Thoracic aorta (tissue), 2 donors: ENCODE data around the gene FILIP1. TPM values are rescaled to one million over a fixed set of nuclear protein-coding genes. Genes with fewer than 3 reads are reported as not detected.

Experiments used
- ATAC-seq: fragments of 150-250 bp; one replicate; pipeline ENCODE4 v1.8.0; 2017; ENCODE audit warnings: low read depth; ENCODE audit not compliant: insufficient number of reproducible peaks, low FRiP score
- DNase-seq: peaks from one replicate; pipeline ENCODE4 v3.0.0-alpha.2; 2020; ENCODE audit warnings: low spot score
- H3K27ac ChIP-seq, 2 donors: fragments of 200-600 bp; sonication (generic); 1 replicate in 1 of 2; 2 replicates in 1 of 2; pipeline ENCODE4 v1.5.1; 2016; ENCODE audit warnings: mild to moderate bottlenecking in 2 of 2, moderate library complexity in 2 of 2
- H3K27me3 ChIP-seq: fragments of 200-600 bp; sonication (generic); replicated peaks from 2 replicates; pipeline ENCODE4 v1.6.0; 2016; ENCODE audit warnings: mild to moderate bottlenecking; ENCODE audit not compliant: insufficient read depth
- H3K36me3 ChIP-seq: fragments of 200-600 bp; sonication (generic); one replicate; pipeline ENCODE4 v1.5.1; 2016
- H3K4me1 ChIP-seq, 2 donors: fragments of 200-600 bp; sonication (generic); 1 replicate in 1 of 2; 2 replicates in 1 of 2; pipeline versions ENCODE4 v1.5.1 to v1.6.0; 2016; ENCODE audit warnings: low read depth in 2 of 2, mild to moderate bottlenecking in 1 of 2; ENCODE audit not compliant: control insufficient read depth in 1 of 2
- H3K4me3 ChIP-seq: fragments of 200-600 bp; sonication (generic); 2 replicates; pipeline ENCODE4 v1.5.1; 2016; ENCODE audit warnings: mild to moderate bottlenecking
- H3K9me3 ChIP-seq: fragments of 200-600 bp; sonication (generic); 2 replicates; pipeline ENCODE4 v1.5.1; 2016
- CTCF ChIP-seq: fragments of 200-600 bp; sonication (generic); IDR thresholded peaks from one replicate; pipeline ENCODE4 v1.5.1; 2019; ENCODE audit warnings: antibody characterized with exemption
- total RNA-seq, 2 donors: library from RNA; depleted of rRNA; stranded (reverse); fragments of >200 nt; gene quantifications; one replicate each; pipeline versions ENCODE4 v1.1.0 to v1.2.3, GENCODE V29; 2016

FILIP1 gene
- total RNA-seq, 2 donors from 2014 or later = 23.4 to 43.8 TPM

- Histone ChIP-seq H3K4me3 (no peak overlapping the region), H3K27ac (no peak overlapping the region), H3K9me3 (no peaks in the 10 kb centered on the region), H3K4me1 (no peaks in the 10 kb centered on the region), H3K36me3 (peaks cover 3% of the 10 kb centered on the region), H3K27me3 (no peaks in the 10 kb centered on the region)
- no peak for ATAC-seq
- no peak for DNase-seq
- TF ChIP-seq CTCF = no peak
These were observed 236.1 kb downstream of the FILIP1 start for GRCh38 chr6:75257343-75258087.

DNA sequence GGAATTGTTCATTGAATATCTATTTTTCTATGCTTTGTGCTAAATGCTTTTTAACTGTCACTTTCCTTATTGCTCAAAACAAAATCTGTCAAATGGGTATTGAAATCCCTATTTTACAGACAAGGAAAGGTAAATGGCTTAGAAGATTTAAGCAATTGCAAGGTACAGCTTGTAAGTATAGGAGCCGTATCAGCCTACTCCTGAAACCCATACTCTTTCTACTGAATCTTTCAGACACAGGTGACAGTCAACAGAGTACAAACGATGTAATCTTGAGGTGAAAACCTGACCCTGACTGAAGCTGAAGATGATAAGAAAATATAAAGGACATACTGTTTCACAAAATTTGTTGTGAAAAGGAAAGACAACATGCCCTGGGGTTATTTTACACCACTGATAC, 243.0 kb downstream of the FILIP1 start:
- H3K4me1 ChIP-seq = no peaks in the 10 kb centered on the region
- DNase-seq (no peak), ATAC-seq (no peak)
- H3K27ac ChIP-seq = no peak overlapping the region
- H3K4me3 ChIP-seq = no peak overlapping the region
- H3K27me3 ChIP-seq = no peaks in the 10 kb centered on the region
- no peaks in the 10 kb centered on the region for H3K36me3 ChIP-seq
- no peak for TF ChIP-seq CTCF
- H3K9me3 ChIP-seq = no peaks in the 10 kb centered on the region

DNA sequence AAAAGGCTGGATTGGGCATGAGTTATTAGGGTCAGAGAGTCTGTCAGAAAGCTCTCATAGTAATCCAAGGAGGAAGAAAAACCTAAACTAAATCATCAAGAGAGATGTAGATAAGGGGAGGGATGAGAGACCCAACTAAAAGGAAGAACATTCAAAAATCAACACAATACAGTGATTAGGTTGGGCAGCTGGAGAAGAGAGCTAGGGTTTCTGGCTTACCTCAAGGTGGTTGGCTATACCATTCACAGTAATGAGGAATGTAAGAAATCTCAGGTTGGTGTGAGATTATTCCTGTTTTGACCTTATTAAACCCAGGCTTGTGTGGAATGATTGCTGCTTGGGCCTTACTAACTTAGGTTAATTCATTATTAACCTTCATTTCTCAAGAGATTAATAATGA, 243.8 kb downstream of the FILIP1 start:
- TF ChIP-seq CTCF = no peak
- no peak for DNase-seq
- ATAC-seq = no peak
- H3K4me1 ChIP-seq = peaks cover 0 to under 1% of the 10 kb centered on the region in 2 donors
- H3K4me3 ChIP-seq = no peak overlapping the region
- no peaks in the 10 kb centered on the region for H3K36me3 ChIP-seq
- H3K27me3 ChIP-seq = no peaks in the 10 kb centered on the region
- H3K27ac ChIP-seq = no peak overlapping the region
- H3K9me3 ChIP-seq = no peaks in the 10 kb centered on the region

DNA sequence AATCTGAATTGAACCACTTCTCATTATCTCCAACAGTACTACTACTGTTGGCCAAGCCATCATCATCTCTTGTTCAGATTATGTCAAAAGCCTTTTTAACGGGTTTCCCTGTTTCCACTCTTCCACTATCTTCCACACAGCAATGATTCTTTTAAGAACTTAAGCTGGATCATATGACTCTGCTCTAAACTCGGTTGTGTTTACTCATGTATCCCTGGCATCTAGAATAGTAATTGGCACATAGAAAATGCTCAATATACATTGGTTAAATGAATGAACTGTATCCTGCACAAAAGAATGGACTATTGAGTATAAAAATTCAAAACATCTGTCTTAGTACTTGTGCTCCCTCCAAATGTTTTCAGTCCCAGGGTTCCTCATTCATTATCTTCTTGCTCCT, 247.2 kb downstream of the FILIP1 start:
- Histone ChIP-seq H3K9me3 (no peaks in the 10 kb centered on the region), H3K27me3 (no peaks in the 10 kb centered on the region), H3K27ac (no peak overlapping the region), H3K4me3 (no peak overlapping the region), H3K36me3 (no peaks in the 10 kb centered on the region), H3K4me1 (peaks cover 13 to 15% of the 10 kb centered on the region in 2 donors)
- no peak for DNase-seq
- no peak for ATAC-seq
- no peak for TF ChIP-seq CTCF

DNA sequence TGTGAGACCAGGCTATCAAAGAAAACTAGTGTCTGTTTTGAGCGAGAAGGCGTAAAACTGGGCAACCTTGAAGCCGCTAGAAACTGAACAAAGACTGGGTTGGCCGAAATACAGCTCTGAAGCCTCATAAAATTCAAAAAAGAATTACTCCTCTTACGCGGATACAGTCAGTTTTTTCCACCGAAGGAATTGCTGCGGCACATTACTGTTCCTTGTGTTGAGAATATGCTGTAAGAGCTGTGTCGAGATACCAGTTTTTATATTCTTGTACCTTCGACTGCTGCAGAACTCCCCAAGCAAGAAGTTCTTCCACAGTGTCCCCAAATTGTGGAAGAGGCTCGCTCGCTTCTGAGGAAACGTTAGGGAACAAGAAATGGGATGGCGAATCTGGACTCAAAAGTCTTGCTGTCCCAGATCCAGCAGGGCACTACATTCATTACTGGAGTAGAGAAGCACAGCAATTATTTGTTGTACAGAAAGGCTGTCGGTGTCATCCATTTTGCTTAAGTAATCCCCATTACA, 249.5 kb downstream of the FILIP1 start:
- ATAC-seq (peak; percentile 21), DNase-seq (no peak)
- no peak for TF ChIP-seq CTCF
- peak overlapping the region; percentile 81 for H3K4me3 ChIP-seq
- no peaks in the 10 kb centered on the region for H3K9me3 ChIP-seq
- H3K4me1 ChIP-seq = peaks cover 20% of the 10 kb centered on the region in 2 donors
- peak overlapping the region; percentile 87 to 92 for H3K27ac ChIP-seq
- peaks cover under 1% of the 10 kb centered on the region for H3K36me3 ChIP-seq
- H3K27me3 ChIP-seq = no peaks in the 10 kb centered on the region
